Measurements from ENCODE around the gene DISC1. TPM values are rescaled to one million over a fixed set of nuclear protein-coding genes. Genes with fewer than 3 reads are reported as not detected.
A peak's percentile ranks its signal among the peaks of the same experiment; 100 is the strongest.

DISC1 gene
- total RNA-seq, 4 donors from 2014 or later: 3.3 to 11.4 (median 4.2) TPM

- no peaks in the 10 kb centered on the region for H3K36me3 ChIP-seq
- peak overlapping the region; percentile 49 to 82 (median 66) for H3K27ac ChIP-seq
- H3K4me1 ChIP-seq: peaks cover 0 to 30% (median 7%) of the 10 kb centered on the region in 3 donors
- WGBS, 2 donors: 47 to 49% methylated on average over 3 of the region's 3 CpGs
- intact Hi-C loops (cut with DNase I): no loop called here
- H3K9me3 ChIP-seq: no peaks in the 10 kb centered on the region
- H3K4me3 ChIP-seq: no peak overlapping the region
- TF ChIP-seq POLR2A (IDR thresholded peaks at IDR 0.05) (no peak), CTCF (IDR thresholded peaks at IDR 0.05) (no peak)
- H3K27me3 ChIP-seq: no peaks in the 10 kb centered on the region
- DNase-seq: no peak
Observed at GRCh38 chr1:232046451-232047306, 420.1 kb downstream of the DISC1 start.

- no peaks in the 10 kb centered on the region for H3K27me3 ChIP-seq
- no peak overlapping the region for H3K27ac ChIP-seq
- H3K4me3 ChIP-seq: no peak overlapping the region
- peaks cover 0 to 30% (median 7%) of the 10 kb centered on the region in 3 donors for H3K4me1 ChIP-seq
- TF ChIP-seq POLR2A (IDR thresholded peaks at IDR 0.05): no peak
- TF ChIP-seq CTCF (IDR thresholded peaks at IDR 0.05): peak in 2 of 6 experiments; percentile 24 to 27
- no peaks in the 10 kb centered on the region for H3K36me3 ChIP-seq
- 89 to 90% methylated on average over 2 of the region's 2 CpGs for whole genome bisulfite sequencing, 2 donors
- H3K9me3 ChIP-seq: no peaks in the 10 kb centered on the region
- intact Hi-C loops (cut with DNase I): no loop called here
- no peak for DNase-seq
Observed at GRCh38 chr1:232047473-232047872, 420.9 kb downstream of the DISC1 start.

- 85 to 90% methylated on average over 7 of the region's 7 CpGs for WGBS, 2 donors
- no peak for DNase-seq
- TF ChIP-seq CTCF (IDR thresholded peaks at IDR 0.05) (no peak), POLR2A (IDR thresholded peaks at IDR 0.05) (no peak)
- H3K36me3 ChIP-seq: no peaks in the 10 kb centered on the region
- no peaks in the 10 kb centered on the region for H3K9me3 ChIP-seq
- intact Hi-C loops (cut with DNase I): no loop called here
- H3K27me3 ChIP-seq: no peaks in the 10 kb centered on the region
- H3K27ac ChIP-seq: no peak overlapping the region
- peaks cover 0 to 30% (median 7%) of the 10 kb centered on the region in 3 donors for H3K4me1 ChIP-seq
- no peak overlapping the region for H3K4me3 ChIP-seq
Observed at GRCh38 chr1:232048481-232048880, 421.9 kb downstream of the DISC1 start.

GRCh38 chr1:232049335-232049734 is 422.7 kb downstream of the DISC1 start:
- Histone ChIP-seq H3K4me3 (no peak overlapping the region), H3K9me3 (no peaks in the 10 kb centered on the region), H3K4me1 (peaks cover 0 to 30% (median 7%) of the 10 kb centered on the region in 3 donors), H3K27me3 (no peaks in the 10 kb centered on the region), H3K27ac (no peak overlapping the region), H3K36me3 (no peaks in the 10 kb centered on the region)
- DNase-seq: no peak
- intact Hi-C loops (cut with DNase I): no loop called here
- 91 to 97% methylated on average over 4 of the region's 4 CpGs for WGBS, 2 donors
- TF ChIP-seq CTCF (IDR thresholded peaks at IDR 0.05) (no peak), POLR2A (IDR thresholded peaks at IDR 0.05) (no peak)

- no peak for TF ChIP-seq POLR2A (IDR thresholded peaks at IDR 0.05)
- TF ChIP-seq CTCF (IDR thresholded peaks at IDR 0.05): no peak
- WGBS, 2 donors: 72 to 74% methylated on average over 9 to 10 of the region's 10 CpGs
- Histone ChIP-seq H3K36me3 (no peaks in the 10 kb centered on the region), H3K4me1 (peaks cover 0 to 18% (median 0%) of the 10 kb centered on the region in 3 donors), H3K9me3 (no peaks in the 10 kb centered on the region), H3K4me3 (no peak overlapping the region), H3K27me3 (no peaks in the 10 kb centered on the region), H3K27ac (no peak overlapping the region)
- intact Hi-C loops (cut with DNase I): no loop called here
- no peak for DNase-seq
Observed at GRCh38 chr1:232057217-232057895, 430.8 kb downstream of the DISC1 start.
